Neuronal stem cell (in vitro differentiated cells): Measurements from ENCODE around the gene SEC14L1.

ENCODE experiments used
- DNase-seq: peaks from one replicate; pipeline ENCODE4 v3.0.0-alpha.2; 2013; ENCODE audit warnings: low spot score
- H2AFZ ChIP-seq: one replicate; pipeline ENCODE4 v1.6.1; 2013; ENCODE audit warnings: mild to moderate bottlenecking, low read length, inconsistent platforms
- H2AK5ac ChIP-seq: 2 replicates; pipeline ENCODE4 v1.6.1; 2013; ENCODE audit warnings: low read depth, mild to moderate bottlenecking, inconsistent platforms, low read length, moderate library complexity, mixed read lengths
- H2BK120ac ChIP-seq: 2 replicates; pipeline ENCODE4 v1.6.1; 2013; ENCODE audit warnings: low read depth, mild to moderate bottlenecking, inconsistent platforms, low read length, moderate library complexity, mixed read lengths
- H2BK12ac ChIP-seq: one replicate; pipeline ENCODE4 v1.6.1; 2013; ENCODE audit warnings: low read length, inconsistent platforms
- H2BK15ac ChIP-seq: 2 replicates; pipeline ENCODE4 v1.6.1; 2013; ENCODE audit warnings: mild to moderate bottlenecking, low read length, inconsistent platforms, mixed read lengths
- H2BK5ac ChIP-seq: one replicate; pipeline ENCODE4 v1.6.1; 2013; ENCODE audit warnings: inconsistent platforms, mild to moderate bottlenecking, low read length, moderate library complexity
- H3K14ac ChIP-seq: one replicate; pipeline ENCODE4 v1.6.1; 2013; ENCODE audit warnings: low read length, inconsistent platforms
- H3K18ac ChIP-seq: 2 replicates; pipeline ENCODE4 v1.6.1; 2013; ENCODE audit warnings: low read length, inconsistent platforms
- H3K23ac ChIP-seq: 2 replicates; pipeline ENCODE4 v1.6.1; 2013; ENCODE audit warnings: low read depth, mild to moderate bottlenecking, mixed read lengths, low read length, inconsistent platforms; ENCODE audit not compliant: poor library complexity
- H3K27ac ChIP-seq: replicated peaks from 3 replicates; pipeline ENCODE4 v1.5.1; 2013; ENCODE audit warnings: low read length, inconsistent platforms
- H3K27me3 ChIP-seq, 3 experiments: 2 replicates each; pipeline ENCODE4 v1.6.1; 2013; ENCODE audit warnings: low read length in 3 of 3, mild to moderate bottlenecking in 2 of 3, inconsistent platforms in 1 of 3, low read depth in 1 of 3, mixed read lengths in 1 of 3, moderate library complexity in 1 of 3; ENCODE audit not compliant: control insufficient read depth in 3 of 3, insufficient read depth in 3 of 3
- H3K36me3 ChIP-seq, 2 donors: replicated peaks in 1 of 2; 2 replicates each; pipeline ENCODE4 v1.6.1; 2013; ENCODE audit warnings: low read length in 2 of 2; ENCODE audit not compliant: control insufficient read depth in 2 of 2, insufficient read depth in 2 of 2
- H3K4ac ChIP-seq: 2 replicates; pipeline ENCODE4 v1.6.1; 2013; ENCODE audit warnings: inconsistent platforms, mild to moderate bottlenecking, low read length, moderate library complexity
- H3K4me1 ChIP-seq, 2 donors: 1 replicate in 1 of 2; 2 replicates in 1 of 2; pipeline ENCODE4 v1.6.1; 2013; ENCODE audit warnings: low read length in 2 of 2, low read depth in 1 of 2; ENCODE audit not compliant: control insufficient read depth in 2 of 2, insufficient read depth in 1 of 2
- H3K4me2 ChIP-seq: one replicate; pipeline ENCODE4 v1.6.1; 2013; ENCODE audit warnings: mild to moderate bottlenecking, low read length, inconsistent platforms; ENCODE audit not compliant: insufficient read depth, poor library complexity, severe bottlenecking
- H3K4me3 ChIP-seq, 2 donors: 2 replicates each; pipeline ENCODE4 v1.5.1; 2013; ENCODE audit warnings: low read length in 2 of 2, mild to moderate bottlenecking in 2 of 2, inconsistent platforms in 1 of 2, moderate library complexity in 1 of 2
- H3K79me1 ChIP-seq: one replicate; pipeline ENCODE4 v1.6.1; 2013; ENCODE audit warnings: low read depth, mild to moderate bottlenecking, inconsistent platforms, low read length, moderate library complexity
- H3K9ac ChIP-seq: one replicate; pipeline ENCODE4 v1.6.1; 2013; ENCODE audit warnings: mild to moderate bottlenecking, low read depth, low read length, inconsistent platforms; ENCODE audit not compliant: poor library complexity
- H3K9me3 ChIP-seq, 2 donors: replicated peaks in 1 of 2; 2 replicates each; pipeline versions ENCODE3 to v1.6.1; 2013; ENCODE audit warnings: low read length in 2 of 2, mild to moderate bottlenecking in 2 of 2, inconsistent platforms in 1 of 2, low read depth in 1 of 2, mixed read lengths in 1 of 2, moderate library complexity in 1 of 2; ENCODE audit not compliant: control insufficient read depth in 2 of 2, insufficient read depth in 1 of 2
- H4K8ac ChIP-seq: one replicate; pipeline ENCODE4 v1.6.1; 2013; ENCODE audit warnings: low read depth, mild to moderate bottlenecking, inconsistent platforms, low read length, moderate library complexity
- H4K91ac ChIP-seq: one replicate; pipeline ENCODE4 v1.6.1; 2013; ENCODE audit warnings: low read length, low read depth, mild to moderate bottlenecking, inconsistent platforms; ENCODE audit not compliant: poor library complexity
- WGBS, 2 donors: extraction: QIAGEN DNeasy Blood & Tissue Kit; methylation state at CpG; one replicate each; pipeline ENCODE4 v1.1.7; 2013; ENCODE audit warnings: missing lambda C conversion rate in 2 of 2, mixed read lengths in 1 of 2; ENCODE audit not compliant: insufficient read length in 2 of 2, insufficient replicate concordance in 1 of 2; ENCODE audit errors: extremely low coverage in 2 of 2; 5-methylcytosine and 5-hydroxymethylcytosine counted together

Gene SEC14L1

DNA sequence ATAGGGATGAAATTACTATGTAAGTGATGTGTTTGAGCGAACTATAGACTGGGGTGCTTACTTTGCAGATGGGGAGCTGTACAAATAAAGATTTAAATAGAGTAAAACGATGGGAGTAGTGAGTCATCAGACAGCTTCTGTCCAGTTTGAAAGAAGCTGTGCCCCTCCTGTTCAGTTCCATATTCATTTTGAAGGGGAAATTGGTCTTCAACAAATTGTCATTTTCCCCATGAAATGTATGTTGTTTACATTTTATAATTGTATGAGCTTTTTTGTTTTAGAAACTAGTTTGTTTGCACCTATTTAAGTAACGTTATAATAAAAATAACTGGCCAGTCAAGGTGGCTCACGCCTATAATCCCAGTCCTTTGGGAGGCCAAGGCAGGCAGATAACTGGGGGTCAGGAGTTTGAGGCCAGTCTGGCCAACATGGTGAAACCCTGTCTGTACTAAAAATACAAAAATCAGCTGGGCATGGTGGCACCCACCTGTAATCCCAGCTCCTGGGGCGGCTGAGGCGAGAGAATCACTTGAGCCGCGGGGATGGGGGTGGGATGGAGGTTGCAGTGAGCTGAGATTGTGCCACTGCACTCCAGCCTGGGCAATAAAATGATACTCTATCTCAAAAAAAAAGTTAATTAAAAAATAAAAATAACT lies 20.2 kb downstream of the SEC14L1 start:
- Histone ChIP-seq H3K9ac (no peak overlapping the region), H4K8ac (no peak overlapping the region), H2BK12ac (no peak overlapping the region), H3K23ac (no peak overlapping the region), H3K27me3 (no peaks in the 10 kb centered on the region), H2BK120ac (no peak overlapping the region), H3K27ac (no peak overlapping the region), H3K4ac (no peak overlapping the region), H2AFZ (no peak overlapping the region), H2BK15ac (no peak overlapping the region), H3K4me3 (no peak overlapping the region), H3K4me1 (peaks cover 19 to 53% of the 10 kb centered on the region in 2 donors), H2BK5ac (no peak overlapping the region), H2AK5ac (no peak overlapping the region), H3K36me3 (peaks cover under 1 to 7% of the 10 kb centered on the region in 2 donors), H3K79me1 (peaks cover 5% of the 10 kb centered on the region), H3K4me2 (no peak overlapping the region), H3K9me3 (peaks cover 0 to 4% of the 10 kb centered on the region in 2 donors), H4K91ac (no peak overlapping the region), H3K18ac (no peak overlapping the region), H3K14ac (no peak overlapping the region)
- no CpG with 5 or more reads among the region's 8 CpGs for WGBS, 2 donors
- DNase-seq: no peak

DNA sequence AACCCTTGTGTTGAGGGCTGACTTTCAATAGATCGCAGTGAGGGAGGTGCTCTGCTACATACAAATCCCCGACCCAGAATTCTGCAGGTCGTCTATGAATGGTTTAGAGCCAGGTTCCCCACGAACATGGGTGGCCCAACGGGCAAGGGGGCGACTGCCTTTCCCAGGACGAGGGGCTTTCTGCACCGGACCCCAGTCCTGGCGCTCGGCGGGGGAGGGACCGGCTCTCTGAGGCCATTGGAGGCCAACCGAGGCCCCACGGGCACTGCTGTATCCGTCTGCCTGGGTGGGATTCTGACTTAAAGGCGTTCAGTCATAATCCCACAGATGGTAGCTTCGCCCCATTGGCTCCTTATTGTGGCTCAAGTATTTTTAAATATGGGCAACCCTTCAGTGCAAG lies 21.2 kb downstream of the SEC14L1 start:
- no CpG with 5 or more reads among the region's 17 CpGs for WGBS, 2 donors
- no peak overlapping the region for H3K9ac ChIP-seq
- DNase-seq: no peak
- peaks cover 4% of the 10 kb centered on the region for H3K79me1 ChIP-seq
- no peaks in the 10 kb centered on the region for H3K27me3 ChIP-seq
- H3K23ac ChIP-seq: no peak overlapping the region
- no peak overlapping the region for H3K4me2 ChIP-seq
- peaks cover 19 to 53% of the 10 kb centered on the region in 2 donors for H3K4me1 ChIP-seq
- H2BK120ac ChIP-seq: no peak overlapping the region
- H3K14ac ChIP-seq: no peak overlapping the region
- H2BK5ac ChIP-seq: no peak overlapping the region
- H4K8ac ChIP-seq: no peak overlapping the region
- no peak overlapping the region for H3K4ac ChIP-seq
- H3K36me3 ChIP-seq: peaks cover 0 to 7% of the 10 kb centered on the region in 2 donors
- H2AK5ac ChIP-seq: no peak overlapping the region
- no peak overlapping the region for H3K4me3 ChIP-seq
- no peak overlapping the region for H2BK12ac ChIP-seq
- H2AFZ ChIP-seq: no peak overlapping the region
- peaks cover 0 to 13% of the 10 kb centered on the region in 2 donors for H3K9me3 ChIP-seq
- no peak overlapping the region for H4K91ac ChIP-seq
- no peak overlapping the region for H2BK15ac ChIP-seq
- H3K27ac ChIP-seq: no peak overlapping the region
- H3K18ac ChIP-seq: peak overlapping the region; percentile 38

DNA sequence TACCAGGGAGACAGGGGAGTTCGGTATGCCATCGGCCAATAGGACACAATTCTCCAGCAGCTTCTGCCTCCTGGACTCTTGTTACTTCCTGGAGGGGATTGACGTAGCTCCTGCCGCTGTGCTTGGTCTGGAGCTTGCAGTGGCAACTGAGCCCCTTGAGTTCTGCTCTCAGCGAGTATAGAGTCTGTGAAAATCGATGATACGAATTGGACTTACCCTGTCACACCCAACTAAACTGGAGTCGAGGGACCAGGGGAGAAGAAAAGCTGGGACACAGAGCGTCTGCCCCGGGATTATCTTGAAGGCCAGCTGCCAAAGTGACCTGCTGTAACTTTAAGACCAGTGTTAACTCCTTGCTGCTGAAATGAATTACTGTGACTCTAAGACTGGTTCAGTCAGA lies 22.2 kb downstream of the SEC14L1 start:
- Histone ChIP-seq H4K8ac (no peak overlapping the region), H2BK12ac (no peak overlapping the region), H3K4ac (no peak overlapping the region), H3K18ac (no peak overlapping the region), H3K9me3 (peaks cover 6 to 24% of the 10 kb centered on the region in 2 donors), H2BK120ac (no peak overlapping the region), H3K14ac (no peak overlapping the region), H3K36me3 (peaks cover 0 to 18% of the 10 kb centered on the region in 2 donors), H3K9ac (no peak overlapping the region), H2AK5ac (no peak overlapping the region), H2BK15ac (no peak overlapping the region), H3K27ac (no peak overlapping the region), H2BK5ac (no peak overlapping the region), H3K4me1 (peaks cover 19 to 53% of the 10 kb centered on the region in 2 donors), H3K27me3 (no peaks in the 10 kb centered on the region), H3K23ac (no peak overlapping the region), H3K4me2 (no peak overlapping the region), H3K79me1 (peaks cover 4% of the 10 kb centered on the region), H4K91ac (no peak overlapping the region), H3K4me3 (no peak overlapping the region), H2AFZ (no peak overlapping the region)
- no CpG with 5 or more reads among the region's 10 CpGs for WGBS, 2 donors
- DNase-seq: no peak

DNA sequence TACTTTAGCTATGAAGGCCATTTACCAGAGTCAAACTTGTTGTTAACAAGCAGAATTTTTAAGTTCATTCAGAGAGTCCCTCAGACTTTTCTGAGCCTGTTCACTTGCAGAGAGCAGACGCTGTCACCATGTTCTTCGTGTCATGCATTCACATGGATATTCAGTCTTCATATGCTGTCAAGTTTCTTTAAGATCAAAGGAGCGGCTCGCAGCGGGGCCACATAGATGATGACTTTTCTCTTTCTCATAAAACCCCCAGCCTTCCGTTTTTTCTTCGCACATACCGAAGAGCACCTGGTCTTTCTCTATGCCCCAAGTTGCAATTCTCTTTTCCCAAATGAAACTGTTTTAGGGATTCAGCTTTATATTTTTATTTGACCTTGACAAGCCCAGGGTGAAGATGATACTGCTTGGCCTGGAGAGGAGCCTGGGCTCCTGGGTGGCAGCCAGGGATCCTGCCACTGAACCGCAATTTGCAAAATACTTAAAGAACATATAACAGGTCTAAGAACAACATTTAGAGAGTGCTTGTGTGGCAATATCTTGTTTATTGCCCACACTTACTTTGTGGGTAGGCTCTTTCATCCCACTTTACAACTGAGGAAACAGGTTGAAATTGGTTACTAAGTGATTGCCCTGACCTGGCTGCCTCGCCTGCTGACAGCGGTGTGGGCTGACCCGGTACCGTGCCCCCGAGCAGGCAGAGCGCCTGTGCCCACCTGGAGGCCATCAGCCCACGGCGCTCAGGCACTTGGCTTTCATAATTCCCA lies 22.9 kb downstream of the SEC14L1 start:
- peak overlapping the region; percentile 42 for H3K27ac ChIP-seq

More for the DNA sequence above, 22.9 kb downstream of the SEC14L1 start:
- peaks cover 11 to 30% of the 10 kb centered on the region in 2 donors for H3K9me3 ChIP-seq
- no peaks in the 10 kb centered on the region for H3K27me3 ChIP-seq
- H4K8ac ChIP-seq: no peak overlapping the region
- H3K4me3 ChIP-seq: no peak overlapping the region
- H3K18ac ChIP-seq: peak overlapping the region; percentile 76
- H3K36me3 ChIP-seq: peaks cover 0 to 25% of the 10 kb centered on the region in 2 donors
- no CpG with 5 or more reads among the region's 17 CpGs for WGBS, 2 donors
- H3K79me1 ChIP-seq: peaks cover 4% of the 10 kb centered on the region
- H2AFZ ChIP-seq: no peak overlapping the region
- H3K4me1 ChIP-seq: peaks cover 19 to 53% of the 10 kb centered on the region in 2 donors
- H2BK120ac ChIP-seq: no peak overlapping the region
- no peak overlapping the region for H3K14ac ChIP-seq
- H2BK5ac ChIP-seq: no peak overlapping the region
- H2BK15ac ChIP-seq: no peak overlapping the region
- no peak overlapping the region for H3K4ac ChIP-seq
- no peak overlapping the region for H4K91ac ChIP-seq
- peak overlapping the region; percentile 59 for H2BK12ac ChIP-seq
- no peak for DNase-seq
- no peak overlapping the region for H3K4me2 ChIP-seq
- peak overlapping the region; percentile 75 for H3K9ac ChIP-seq
- no peak overlapping the region for H3K23ac ChIP-seq
- peak overlapping the region; percentile 17 for H2AK5ac ChIP-seq
